NK-92 treated with Interleukin-12 subunit alpha and Interleukin-12 subunit beta, amount 100 ng/mL, for 24 hours (cell line): Measurements from ENCODE around the gene BHLHA15.
A peak's percentile ranks its signal among the peaks of the same experiment; 100 is the strongest.

Source experiments
- DNase-seq: peaks from one replicate; lab custom pipeline; 2025; lab: John Stamatoyannopoulos, UW

BHLHA15 gene

DNA sequence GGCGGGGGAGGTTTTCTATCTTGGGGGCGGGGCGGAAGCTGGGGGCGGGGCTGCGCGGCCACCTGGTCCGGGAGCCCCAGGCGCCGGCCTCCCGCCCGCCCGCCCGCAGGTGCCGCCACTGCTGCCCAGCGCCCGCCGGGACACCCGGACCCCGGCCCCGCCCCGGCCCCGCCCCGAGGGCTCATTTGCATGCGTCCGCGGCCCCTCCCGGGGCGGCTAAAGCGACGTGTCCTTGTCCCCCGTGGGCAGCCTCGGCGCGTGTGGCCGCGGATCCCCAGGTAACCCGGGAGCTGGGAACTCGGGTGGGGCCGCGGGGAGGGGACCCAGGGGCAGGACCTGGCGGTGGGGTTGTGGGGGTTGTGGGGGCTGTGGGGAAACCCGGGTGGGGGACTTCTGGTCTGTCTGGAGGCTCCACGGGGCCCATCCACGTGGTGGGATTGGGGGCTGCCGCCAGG is at the start of gene BHLHA15:
Gene BHLHA15 (plus strand): TSS at position 219 of the 455 bp plus-strand sequence. CDS start 871 bp downstream, outside the sequence.
- no peak for DNase-seq

DNA sequence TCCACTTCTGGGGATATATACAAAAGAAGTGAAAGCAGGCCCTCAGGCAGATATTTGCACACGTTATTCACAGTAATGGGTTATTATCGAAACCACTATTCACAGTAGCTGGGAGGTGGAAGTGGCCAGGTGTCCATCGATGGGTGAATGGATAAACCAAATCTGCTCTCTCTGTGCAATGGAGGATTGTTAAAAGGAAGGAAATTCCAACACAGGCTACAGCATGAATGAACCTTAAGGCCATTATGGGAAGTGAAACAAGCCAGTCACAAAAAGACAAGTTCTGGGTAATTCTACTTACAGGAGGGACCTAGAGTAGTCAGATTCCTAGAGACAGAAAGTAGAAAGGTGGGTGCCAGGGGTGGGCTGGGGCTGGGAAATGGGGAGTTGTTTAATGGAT is 48.5 kb upstream of the BHLHA15 start:
- DNase-seq, result no peak

DNA sequence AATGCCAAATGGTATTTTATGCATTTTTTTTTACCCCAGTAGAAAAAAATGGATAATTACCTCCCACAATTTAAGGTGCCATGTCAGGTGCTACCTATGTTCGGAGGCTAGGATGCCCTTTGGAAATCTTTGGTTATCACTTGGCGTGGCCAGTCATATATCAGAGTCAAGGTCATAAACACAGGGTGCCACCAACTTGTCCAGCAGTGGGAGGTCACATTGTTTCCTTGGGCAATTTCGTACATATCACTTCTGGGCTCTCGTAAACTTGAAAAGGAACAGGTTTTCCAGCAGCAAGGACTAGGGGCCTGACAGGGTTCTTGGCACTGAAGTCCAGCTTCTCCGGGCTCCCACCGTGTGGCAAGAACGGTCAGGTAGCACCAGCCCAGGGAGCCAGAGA is 48.0 kb upstream of the BHLHA15 start:
- DNase-seq, result no peak

DNA sequence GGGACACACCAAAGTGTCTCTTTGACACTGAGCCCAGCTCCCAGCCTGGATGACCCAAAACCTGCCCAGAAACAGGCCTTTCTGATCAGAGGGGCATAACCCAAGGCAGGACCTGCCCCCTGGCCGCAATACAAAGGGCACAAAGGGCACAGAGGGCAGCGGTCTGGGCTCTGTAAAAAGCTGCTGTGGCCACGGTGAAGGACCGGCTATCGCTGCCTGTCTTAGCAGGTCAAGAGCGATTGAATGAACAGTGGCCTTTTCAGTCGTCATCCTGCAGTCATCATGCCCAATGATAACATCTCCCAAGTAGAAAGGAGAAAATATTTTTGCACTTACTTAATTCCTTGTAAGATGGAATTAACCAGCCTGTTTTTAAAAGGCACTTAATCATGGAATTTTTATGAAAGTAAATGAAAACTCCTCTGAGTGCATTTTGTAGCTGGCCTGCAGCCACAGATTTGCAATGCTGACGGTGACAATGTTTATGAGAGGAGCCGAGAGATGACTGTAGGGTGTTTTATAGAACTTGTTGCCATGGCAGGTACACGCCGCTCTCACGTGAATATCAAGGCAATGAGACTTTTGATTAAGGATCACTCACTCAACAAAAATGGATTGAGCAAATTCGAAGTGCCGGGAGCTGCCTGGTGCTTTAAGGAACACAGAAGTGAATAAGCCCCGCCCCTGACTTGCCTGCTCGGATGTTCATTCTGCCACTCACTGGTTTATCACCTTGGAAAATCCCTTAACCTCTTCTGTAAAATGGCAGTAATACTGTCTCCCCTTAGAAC is 47.3 kb upstream of the BHLHA15 start:
- no peak for DNase-seq

DNA sequence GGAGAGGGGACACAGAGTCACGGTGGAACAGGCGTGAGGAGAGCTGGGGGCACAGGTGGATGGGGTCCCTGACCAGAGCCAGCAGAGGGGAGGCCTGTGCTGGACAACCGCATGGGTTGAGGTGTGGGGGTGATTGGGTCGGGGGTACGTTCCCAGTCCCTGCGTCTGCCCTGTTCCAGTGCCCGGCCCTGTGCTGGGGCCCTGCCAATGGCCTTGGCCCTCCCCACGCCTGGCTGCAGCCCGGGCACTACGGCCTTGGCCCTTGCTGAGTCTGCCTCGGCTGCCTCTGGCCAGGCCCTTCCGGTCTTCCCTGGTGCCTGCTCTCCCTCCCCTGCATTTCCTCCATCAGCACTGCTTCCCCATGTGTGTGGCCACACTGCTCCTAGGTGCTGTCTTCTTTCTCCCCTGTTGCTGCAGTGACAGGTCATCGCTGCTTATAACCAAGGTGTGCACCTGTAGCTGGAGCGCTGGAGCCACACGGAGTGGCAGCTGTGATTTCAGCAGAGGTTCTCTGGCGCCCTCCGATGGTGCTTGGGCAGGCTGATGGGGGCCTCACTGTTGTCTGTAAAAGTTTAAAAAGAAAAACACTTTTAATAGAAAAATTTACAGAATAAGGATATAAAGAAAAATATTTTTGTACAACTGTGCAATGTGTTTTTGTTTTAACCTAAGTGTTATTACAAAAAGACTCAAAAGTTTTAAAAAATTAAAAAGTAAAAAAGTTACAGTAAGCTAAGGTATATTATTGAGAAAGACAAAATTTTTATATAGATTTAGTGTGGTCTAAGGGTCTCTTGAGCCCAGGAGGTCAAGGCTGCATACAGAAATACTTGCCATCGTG is 45.2 kb upstream of the BHLHA15 start:
- peak; percentile 8 for DNase-seq

DNA sequence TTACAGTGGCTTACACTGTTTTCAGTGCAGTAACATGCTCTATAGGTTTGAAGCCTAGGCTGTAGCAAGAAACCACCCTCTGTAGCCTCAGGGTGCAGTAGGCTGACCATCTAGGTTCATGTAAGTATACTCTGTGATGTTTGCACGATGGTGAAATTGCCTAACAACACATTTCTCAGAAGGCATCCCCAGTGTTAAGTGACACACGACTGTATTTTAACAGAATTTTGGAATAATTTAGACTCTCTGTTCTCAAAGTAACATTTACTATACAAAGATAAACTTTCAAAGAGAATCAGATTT is 44.6 kb upstream of the BHLHA15 start:
- DNase-seq, result no peak

DNA sequence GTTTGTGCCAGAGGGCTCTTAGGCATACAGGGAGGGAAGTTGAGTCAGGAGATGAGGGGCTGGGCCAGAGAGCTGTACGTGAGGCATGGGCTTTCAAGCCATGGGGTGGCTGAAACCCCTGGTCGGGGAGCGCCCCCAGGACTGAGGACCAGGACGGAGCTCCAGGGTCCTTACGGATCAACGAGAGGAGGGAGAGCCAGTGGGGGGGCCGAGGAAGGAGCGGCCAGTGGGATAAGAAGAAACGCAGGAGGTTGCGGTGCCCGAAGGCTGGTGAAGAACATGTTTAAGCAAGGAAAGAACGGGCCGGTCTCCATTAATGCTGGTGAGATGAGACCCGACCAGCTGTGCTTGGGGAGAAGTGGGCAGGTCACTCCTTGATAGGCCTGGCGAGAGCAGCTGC is 43.6 kb upstream of the BHLHA15 start:
- no peak for DNase-seq

DNA sequence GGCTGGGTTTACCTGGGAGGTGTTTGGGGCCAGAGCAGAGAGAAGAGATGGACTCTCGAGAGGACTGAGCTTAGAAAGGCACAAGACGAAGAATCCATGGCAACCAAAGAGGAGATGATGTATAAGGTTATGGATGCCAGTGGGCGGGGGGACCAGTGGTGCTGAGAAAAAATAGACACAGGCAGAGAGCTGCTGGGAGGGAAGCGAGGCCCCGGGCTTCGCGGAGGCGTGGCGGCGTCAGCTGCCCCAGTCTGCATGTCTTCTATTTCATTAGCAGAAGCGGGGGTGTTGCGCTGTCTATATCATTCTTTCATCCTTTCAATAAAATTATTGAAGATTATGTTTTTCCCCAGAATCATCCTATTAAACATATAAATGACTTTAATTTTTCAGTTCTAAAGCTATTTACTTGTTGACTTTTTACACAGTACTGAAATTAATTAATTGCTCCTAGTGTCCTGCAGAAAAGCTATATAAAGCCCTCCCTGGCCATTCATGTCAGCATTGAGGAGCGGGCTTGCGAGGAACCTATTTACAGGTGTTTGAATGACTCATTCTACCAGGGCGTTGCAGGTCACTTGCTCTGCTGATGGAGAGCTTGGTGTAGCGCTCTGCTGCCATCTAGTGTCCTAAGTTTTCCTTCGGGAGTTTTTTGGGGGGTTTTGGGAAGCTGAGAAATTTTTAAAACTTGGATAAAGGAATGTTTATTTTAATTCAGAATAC is 42.9 kb upstream of the BHLHA15 start:
- DNase-seq, result peak; percentile 44

DNA sequence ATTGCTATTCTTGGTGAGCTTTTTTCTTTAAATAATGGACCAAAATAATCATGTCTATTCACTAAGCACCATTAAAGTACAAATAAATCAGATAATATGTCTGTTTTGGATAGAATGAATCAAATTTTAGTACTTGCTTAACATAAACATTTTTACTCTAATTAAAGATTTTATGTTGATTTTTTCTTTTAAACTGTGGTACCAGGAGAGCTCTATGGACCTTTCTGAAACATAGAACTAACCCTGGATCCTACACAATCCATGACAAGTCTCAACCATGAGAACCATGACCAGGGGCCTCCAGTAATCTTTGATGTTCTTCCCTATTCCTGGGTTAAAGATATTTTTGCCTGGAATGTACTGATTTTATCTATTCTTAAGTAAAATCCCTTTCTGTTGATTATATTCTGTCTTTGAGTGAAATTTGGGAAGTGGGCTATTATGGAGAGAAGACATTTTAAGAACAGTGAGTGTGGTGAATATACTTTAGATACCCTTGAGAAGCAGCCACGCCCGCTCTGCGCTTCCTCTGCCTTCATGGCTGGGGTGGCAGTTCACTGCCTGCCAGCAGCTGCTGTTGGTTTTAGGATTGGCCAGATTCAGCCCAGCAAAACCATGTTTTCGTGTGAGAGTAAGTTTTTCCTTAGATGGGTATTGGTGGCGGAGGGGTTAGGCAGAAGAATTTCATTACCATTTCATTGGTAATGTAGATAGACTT is 42.2 kb upstream of the BHLHA15 start:
- no peak for DNase-seq

DNA sequence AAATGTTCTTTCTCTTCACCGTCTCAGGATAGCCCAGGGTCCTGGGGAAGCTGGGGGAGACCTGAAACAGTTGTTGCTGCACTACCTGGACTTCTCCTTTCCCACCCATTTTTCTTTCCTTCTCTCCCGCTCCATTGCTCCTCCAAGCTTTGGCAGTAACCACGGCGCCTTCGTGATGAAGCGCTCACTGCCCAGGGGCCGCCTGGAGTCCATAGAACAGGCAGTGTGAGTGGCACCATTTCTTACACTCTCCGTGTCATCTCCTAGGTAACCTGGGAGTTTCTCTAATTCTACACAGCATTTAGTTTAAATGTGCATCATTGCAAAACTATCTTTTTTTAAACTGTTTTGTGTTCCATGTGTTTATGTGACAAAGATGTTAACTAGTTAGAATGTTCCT is 40.3 kb upstream of the BHLHA15 start:
- no peak for DNase-seq

DNA sequence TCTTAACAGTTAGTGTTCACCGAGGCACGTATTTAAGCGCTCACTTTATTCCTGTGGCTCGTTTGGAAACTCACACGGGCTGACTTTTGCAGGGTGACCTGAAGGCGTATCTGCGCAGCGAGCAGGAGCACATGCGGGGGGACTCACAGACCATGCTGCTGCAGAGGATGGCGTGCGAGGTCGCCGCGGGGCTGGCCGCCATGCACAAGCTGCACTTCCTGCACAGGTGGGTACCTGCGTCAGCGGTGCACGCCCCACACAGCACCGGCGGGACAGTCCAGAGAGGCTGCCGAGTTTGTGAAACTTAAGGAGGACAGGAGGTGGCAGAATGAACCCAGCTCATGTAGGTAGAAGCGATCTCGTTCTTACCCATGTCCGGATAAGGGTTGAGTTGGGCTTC is 39.8 kb upstream of the BHLHA15 start:
- DNase-seq, result no peak

DNA sequence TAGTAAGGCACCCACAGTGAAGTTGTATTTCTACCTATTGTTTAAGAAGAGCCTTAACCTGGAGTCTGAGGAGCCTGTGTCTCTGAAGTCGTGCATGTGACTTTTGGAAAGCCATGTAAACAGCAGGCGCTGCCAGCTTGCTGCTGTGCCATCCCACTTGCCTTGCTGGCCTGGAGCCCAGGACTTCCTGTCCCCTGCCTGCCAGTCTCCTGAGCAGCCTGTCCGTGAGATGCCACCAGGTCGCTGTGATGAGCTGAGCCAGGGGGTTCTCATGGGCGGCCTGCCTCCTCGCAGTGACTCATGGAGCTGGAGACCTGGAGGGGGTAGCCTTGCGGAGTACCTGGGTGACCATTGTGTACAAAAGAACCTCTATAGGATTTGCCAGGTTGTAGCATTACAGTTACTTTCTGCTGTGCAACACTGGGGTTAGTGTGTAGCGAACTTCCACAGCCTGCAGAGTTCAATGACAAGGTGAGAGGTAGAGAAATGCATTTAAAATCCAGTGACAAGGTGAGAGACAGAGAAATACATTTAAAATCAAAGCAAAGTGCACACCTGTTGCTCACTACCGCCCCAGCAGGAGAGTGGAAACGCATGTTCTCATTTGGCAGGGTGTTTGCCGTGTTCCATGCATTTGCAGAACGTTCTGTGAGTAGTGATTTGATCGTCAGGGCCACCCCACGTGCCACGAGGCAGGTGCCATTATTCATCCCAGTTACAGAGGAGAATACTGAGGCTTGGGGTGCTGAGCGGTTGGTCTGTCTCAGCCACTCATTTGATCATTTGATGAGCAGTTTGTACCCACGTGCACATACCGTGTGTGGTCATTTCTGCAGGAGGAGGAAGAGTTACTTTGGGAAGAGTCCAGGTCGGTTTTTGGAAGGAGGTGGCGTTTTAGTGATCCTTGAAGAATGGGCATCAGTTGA is 36.6 kb upstream of the BHLHA15 start:
- no peak for DNase-seq

DNA sequence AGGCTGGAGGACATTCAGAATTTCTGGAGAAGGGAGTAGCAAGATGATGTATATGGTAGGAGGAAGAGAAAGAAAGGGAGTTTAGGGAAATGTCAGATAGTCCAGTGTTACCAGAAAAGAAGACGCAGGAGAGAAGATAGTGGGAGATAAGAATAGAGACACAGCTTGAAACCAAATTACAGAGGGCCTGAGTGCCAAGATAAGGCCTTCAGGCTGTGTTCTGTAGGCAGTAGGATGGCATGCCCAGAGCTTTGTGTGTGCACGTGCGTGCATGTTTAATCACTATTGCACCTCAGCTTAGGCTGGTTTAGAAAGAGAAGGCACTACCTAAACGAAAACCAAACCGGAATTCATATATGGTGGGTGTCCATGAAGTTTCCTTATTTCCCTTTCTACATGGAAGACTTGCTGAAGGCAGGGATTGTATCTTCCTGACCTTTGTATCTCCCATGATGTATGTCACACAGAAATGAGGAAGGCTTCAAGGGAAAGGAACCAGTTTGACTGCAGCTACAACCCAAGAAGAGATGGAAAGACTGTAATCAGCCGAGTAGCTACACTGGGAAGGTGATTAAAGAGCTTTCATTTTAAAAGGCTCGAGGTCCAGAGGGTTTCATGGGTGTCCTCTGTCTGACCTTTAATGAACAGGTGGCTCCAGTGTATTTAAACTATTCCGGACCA is 35.8 kb upstream of the BHLHA15 start:
- no peak for DNase-seq

DNA sequence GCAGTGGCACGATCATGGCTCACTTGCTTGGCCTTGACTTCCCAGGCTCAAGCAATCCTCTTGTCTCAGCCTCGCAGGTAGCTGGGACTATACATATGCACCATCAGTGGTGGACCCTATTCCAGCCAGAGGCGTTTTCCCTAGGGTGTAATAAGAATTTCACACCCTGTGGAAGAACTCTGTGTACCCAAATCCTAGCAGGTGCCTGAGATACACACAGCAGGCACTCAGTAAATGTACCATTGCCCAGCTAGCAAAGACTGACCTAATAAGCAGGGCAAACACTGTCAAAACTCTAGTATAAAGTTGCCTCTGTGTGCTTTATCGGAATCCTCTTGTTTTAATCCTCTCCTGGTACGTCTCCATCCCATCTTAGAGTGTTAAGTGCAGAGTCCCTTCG is 33.7 kb upstream of the BHLHA15 start:
- no peak for DNase-seq

DNA sequence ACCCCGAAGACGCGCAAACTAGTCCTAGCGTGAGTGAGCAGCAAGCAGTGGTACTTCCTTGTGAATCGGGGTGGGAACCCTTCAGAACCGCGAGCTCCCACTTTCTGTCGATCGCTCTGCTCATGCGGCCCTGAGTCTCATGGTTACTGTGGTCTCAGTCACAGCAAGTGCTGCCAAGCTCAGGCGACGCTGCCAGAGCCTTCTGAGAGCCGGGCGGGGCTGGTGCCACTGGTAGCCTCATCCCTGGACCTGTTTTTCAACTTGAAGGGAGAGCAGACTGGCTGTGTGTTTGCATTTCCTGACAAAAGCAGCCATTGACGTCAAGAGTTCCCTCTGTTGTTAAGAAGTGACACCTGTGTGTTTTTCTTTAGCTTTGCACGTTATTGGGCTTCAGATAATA is 32.9 kb upstream of the BHLHA15 start:
- no peak for DNase-seq

DNA sequence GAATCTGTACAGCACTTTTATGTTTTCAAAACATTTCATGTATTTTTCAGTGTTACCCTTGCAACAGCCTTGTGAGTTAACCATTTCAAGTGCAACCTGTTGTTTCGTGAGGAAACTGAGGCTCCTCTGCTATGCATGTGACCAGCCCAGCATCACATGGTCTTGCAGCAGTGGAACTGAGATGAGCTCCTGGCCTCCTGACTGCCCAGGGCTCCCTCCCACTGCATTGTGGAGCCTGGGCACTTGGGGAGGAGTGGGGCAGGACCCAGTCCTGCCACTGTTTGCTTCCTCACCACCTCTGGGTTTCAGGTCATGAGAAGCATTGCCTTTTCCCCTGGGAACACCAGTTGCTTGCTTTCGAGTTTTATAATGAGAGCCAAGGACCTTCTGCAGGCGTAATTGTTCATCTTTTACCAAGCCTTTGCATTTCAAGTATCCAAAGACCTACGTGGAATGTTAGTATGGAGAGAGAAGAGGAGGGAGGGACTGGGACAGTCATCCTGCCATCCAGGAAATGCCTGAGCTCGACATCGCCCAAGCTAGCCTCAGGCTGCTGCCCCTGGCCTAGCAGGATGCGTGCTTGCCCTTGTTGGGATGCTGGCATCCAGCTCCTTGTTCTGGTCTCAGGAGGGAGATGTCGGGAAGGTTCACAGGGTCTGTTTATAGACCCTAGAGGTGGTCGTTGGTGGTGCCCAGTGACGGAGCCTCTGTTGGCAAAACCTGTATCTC is 32.3 kb upstream of the BHLHA15 start:
- DNase-seq, result no peak

DNA sequence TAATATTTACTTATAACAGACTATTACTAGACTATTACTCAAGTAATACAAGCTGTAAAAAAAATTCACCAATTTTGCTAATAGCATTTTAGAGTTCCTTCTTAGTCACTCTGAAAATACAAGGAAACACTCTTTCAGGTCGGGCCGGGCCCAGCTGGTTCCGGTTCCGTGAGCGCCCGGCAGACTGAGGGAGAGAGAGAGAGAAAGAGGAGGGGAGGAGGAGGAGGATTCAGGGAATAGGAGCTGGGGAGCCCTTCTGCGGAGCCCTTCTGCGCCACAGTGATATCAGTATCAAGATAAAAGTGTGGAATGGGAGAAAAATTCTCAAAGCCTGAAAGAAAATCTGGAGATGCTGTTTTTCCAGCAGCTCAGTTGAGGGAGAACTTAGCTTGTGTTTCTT is 30.5 kb upstream of the BHLHA15 start:
- no peak for DNase-seq

DNA sequence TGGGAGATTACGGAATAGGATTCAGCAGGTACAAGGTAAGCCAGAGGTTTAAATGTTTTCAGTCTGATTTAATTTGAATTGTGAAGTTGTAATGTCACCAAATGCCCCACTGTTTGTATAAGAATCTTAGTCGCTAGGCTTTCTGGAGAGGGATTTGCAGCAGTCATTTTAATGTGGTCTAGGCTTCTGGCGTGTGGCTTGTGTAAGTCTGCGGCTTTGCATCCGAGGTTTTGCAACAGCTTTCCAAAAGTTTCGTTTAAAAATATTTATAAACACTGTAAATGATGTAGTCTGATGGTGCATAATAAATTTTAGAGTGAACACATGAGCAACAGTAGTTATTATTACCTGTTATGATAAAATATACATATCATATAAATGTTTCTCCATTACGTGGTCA is 26.1 kb upstream of the BHLHA15 start:
- no peak for DNase-seq

DNA sequence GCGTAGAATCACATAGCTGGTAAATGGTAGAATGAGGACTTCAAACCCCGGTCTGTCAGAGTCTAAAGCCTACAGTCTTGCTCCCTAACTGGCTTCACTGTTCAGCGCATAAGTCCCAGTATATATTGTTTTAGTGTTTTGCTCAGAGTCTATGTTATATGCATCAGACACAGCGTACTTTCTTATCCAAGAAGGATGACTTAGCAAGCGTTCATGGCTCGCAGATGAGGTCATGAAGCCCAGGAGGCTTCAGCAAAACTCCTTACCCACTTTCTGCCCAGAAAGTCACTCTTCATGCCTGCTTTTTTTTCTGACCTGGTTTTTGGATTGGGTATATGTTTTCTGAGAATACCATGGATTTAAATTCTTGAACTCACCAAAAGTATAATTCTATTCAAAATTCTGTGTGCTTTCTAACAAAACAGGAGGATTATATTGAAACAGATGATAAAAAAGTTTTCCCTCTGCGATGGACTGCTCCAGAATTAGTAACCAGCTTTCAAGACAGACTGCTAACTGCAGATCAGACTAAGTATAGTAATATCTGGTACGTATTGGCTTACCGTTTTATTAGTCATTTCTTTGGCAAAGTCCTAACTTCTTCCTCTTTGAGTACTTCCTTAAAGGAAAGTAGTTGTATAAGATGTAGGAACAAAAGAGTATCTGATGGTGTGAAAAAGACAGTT is 24.6 kb upstream of the BHLHA15 start:
- DNase-seq, result no peak
